Measurements from ENCODE around the gene KRT222.

- no peak for TF ChIP-seq SP1 (IDR thresholded peaks at IDR 0.05)
- no peak for TF ChIP-seq FOXM1 (IDR thresholded peaks at IDR 0.05; ENCODE audit: borderline replicate concordance)
- TF ChIP-seq BHLHE40 (IDR thresholded peaks at IDR 0.05; ENCODE audit: borderline replicate concordance), result no peak
- TF ChIP-seq FOXA1 (IDR thresholded peaks at IDR 0.05), result no peak
- no peak for TF ChIP-seq ELF4 (IDR thresholded peaks at IDR 0.05)
Measured at GRCh38 chr17:40622509-40622928, 42.5 kb downstream of the KRT222 start.
